Measurements from ENCODE around the gene MYBPC1.

Gene MYBPC1

GRCh38 chr12:101694986-101695385, 100.2 kb downstream of the MYBPC1 start:
- TF ChIP-seq, protein P1, sequence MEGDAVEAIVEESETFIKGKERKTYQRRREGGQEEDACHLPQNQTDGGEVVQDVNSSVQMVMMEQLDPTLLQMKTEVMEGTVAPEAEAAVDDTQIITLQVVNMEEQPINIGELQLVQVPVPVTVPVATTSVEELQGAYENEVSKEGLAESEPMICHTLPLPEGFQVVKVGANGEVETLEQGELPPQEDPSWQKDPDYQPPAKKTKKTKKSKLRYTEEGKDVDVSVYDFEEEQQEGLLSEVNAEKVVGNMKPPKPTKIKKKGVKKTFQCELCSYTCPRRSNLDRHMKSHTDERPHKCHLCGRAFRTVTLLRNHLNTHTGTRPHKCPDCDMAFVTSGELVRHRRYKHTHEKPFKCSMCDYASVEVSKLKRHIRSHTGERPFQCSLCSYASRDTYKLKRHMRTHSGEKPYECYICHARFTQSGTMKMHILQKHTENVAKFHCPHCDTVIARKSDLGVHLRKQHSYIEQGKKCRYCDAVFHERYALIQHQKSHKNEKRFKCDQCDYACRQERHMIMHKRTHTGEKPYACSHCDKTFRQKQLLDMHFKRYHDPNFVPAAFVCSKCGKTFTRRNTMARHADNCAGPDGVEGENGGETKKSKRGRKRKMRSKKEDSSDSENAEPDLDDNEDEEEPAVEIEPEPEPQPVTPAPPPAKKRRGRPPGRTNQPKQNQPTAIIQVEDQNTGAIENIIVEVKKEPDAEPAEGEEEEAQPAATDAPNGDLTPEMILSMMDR (IDR thresholded peaks at IDR 0.05): no peak

DNA sequence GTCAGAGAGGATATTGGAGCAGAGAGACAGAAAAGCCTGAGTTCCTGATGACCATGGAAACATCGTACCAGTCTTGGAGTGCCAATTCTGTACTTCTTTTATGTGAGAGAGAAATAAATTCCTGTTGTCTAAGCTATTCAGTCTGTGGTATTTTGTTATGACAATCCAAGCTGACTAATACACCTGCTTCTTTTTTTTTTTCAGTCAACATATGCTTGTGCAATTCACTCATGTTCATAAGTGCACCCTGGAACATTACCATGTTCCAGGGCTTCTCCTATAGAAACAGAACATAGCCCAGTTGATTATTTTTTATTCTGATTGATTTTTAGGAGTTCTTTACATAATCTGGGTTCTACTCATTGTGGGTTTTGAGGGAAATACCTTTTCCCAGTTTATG, 100.9 kb downstream of the MYBPC1 start:
- TF ChIP-seq, protein P1 (IDR thresholded peaks at IDR 0.05): no peak

- TF ChIP-seq, protein P1 (IDR thresholded peaks at IDR 0.05): no peak
Observed at GRCh38 chr12:101696251-101697196, 101.8 kb downstream of the MYBPC1 start.

DNA sequence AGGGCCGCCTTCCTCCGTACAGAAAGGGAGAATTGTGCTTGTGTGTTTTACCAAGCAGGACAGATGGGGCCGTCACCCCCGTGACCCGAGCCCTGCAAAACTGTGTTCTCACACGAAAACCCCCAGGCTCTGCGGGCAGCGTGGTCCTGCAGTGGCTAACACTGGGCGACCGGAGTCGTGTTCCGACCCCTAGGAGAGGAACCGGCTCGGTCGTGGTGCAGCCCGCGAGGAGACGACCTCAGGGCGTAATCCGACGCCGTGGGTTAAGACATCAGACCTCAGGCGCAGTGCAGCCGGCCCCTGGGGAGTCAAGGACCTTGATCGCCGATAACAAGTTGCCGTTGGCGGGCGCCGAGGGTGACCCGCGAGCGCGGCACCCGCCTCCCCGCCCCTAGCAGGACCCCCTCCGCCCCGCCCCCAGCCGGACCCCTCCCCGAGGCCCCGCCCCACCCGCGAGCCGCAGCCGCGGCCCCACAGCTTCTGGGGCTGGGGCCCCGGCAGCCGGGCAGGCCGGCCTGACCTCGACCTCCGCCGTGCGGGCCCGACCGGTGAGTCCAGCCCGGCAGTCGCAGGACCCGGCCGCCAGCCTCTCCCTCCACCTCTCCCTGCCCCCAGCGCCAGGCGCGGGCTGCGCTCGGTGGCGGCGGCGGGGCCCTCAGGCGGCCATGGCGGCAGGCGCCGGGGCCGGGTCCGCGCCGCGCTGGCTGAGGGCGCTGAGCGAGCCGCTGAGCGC, 102.6 kb downstream of the MYBPC1 start, which contains the start of gene CHPT1:
Gene CHPT1 (plus strand): TSS at position 444 of the 733 bp plus-strand sequence. CDS start 222 bp downstream, at position 666.
- TF ChIP-seq, protein P1 (IDR thresholded peaks at IDR 0.05): no peak

- TF ChIP-seq, protein P1 (IDR thresholded peaks at IDR 0.05): no peak
Observed at GRCh38 chr12:101697930-101698799, 103.4 kb downstream of the MYBPC1 start.

DNA sequence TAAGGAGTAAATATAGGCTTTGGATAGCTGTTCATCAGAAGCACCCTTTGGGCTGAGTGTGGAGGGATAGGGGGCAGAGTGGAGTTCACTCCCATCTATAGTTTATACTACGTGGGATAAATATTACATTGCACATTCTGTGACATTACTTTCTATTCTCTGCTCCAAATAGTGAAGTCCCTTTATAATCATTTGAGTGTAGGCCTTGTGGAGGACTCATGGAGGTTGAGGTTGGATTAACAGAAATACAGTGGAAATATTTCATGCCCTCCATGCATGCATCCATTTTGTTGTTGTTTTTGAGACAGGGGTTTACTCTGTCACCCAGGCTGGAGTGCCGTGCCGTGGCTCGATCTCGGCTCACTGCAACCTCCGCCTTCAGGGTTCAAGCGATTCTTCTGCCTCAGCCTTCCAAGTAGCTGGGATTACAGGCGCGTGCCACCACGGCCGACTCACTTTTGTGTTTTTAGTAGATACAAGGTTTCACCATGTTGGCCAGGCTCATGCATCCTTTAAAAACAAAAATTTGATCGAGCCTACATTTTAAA, 104.1 kb downstream of the MYBPC1 start:
- TF ChIP-seq, protein P1 (IDR thresholded peaks at IDR 0.05): peak; percentile 49; the same call in 1 of the 2 replicates

Measured in LNCAP (cell line).